ENCODE measurements around the gene SWT1.
"Not testable (repeated sequence)": the region's sequence is repeated elsewhere in the genome, so short reads cannot be mapped to it uniquely, and the experiment has no call there.

SWT1 gene

GRCh38 chr1:185293967-185294542 lies 137.1 kb downstream of the SWT1 start:
- no peak for FAIRE-seq

- no peak for FAIRE-seq
These were observed 138.1 kb downstream of the SWT1 start for GRCh38 chr1:185295091-185295490.

GRCh38 chr1:185297982-185298381 lies 141.0 kb downstream of the SWT1 start:
- no peak for FAIRE-seq

- no peak for FAIRE-seq
These were observed 143.2 kb downstream of the SWT1 start for GRCh38 chr1:185300152-185300551.

- no peak for FAIRE-seq
These were observed 148.5 kb downstream of the SWT1 start for GRCh38 chr1:185305419-185305818.

- no peak for FAIRE-seq
These were observed 151.2 kb downstream of the SWT1 start for GRCh38 chr1:185308126-185308525.

GRCh38 chr1:185309566-185309965 lies 152.6 kb downstream of the SWT1 start:
- no peak for FAIRE-seq

- no peak for FAIRE-seq
These were observed 154.7 kb downstream of the SWT1 start for GRCh38 chr1:185311589-185312225.

GRCh38 chr1:185312361-185313138 lies 155.6 kb downstream of the SWT1 start:
- peak; percentile 5 for FAIRE-seq

GRCh38 chr1:185314411-185314810 lies 157.4 kb downstream of the SWT1 start:
- FAIRE-seq: no peak

- no peak for FAIRE-seq
These were observed 158.6 kb downstream of the SWT1 start for GRCh38 chr1:185315445-185316071.

- no peak for FAIRE-seq
These were observed 159.4 kb downstream of the SWT1 start for GRCh38 chr1:185316163-185317033.

- FAIRE-seq: no peak
These were observed 160.3 kb downstream of the SWT1 start, which contains the start of gene IVNS1ABP for GRCh38 chr1:185317034-185317885. Gene IVNS1ABP, minus strand, starts transcription at chr1:185317243. Its CDS starts 7,750 bp downstream, at chr1:185309493.

GRCh38 chr1:185317886-185318310 lies 160.9 kb downstream of the SWT1 start:
- no peak for FAIRE-seq

GRCh38 chr1:185318431-185319138 lies 161.6 kb downstream of the SWT1 start:
- no peak for FAIRE-seq

- no peak for FAIRE-seq
These were observed 162.1 kb downstream of the SWT1 start for GRCh38 chr1:185319139-185319475.

- not testable (repeated sequence) for FAIRE-seq
These were observed 164.1 kb downstream of the SWT1 start for GRCh38 chr1:185321104-185321503.

GRCh38 chr1:185321653-185322221 lies 164.8 kb downstream of the SWT1 start:
- not testable (repeated sequence) for FAIRE-seq

GRCh38 chr1:185322636-185323035 lies 165.7 kb downstream of the SWT1 start:
- FAIRE-seq: no peak

- no peak for FAIRE-seq
These were observed 167.2 kb downstream of the SWT1 start for GRCh38 chr1:185324118-185324517.

GRCh38 chr1:185325413-185325812 lies 168.4 kb downstream of the SWT1 start:
- FAIRE-seq: no peak

Measured in TTC549 (cell line).